Neural progenitor cell (in vitro differentiated cells): Measurements from ENCODE around the gene CETN1. TPM values are rescaled to one million over a fixed set of nuclear protein-coding genes. Genes with fewer than 3 reads are reported as not detected.

ENCODE experiments used
- DNase-seq: peaks from one replicate; pipeline ENCODE4 v3.0.0-alpha.2; 2016; ENCODE audit warnings: low spot score
- H2AFZ ChIP-seq: fragments of 200-600 bp; sonication (generic); replicated peaks from 2 replicates; pipeline ENCODE4 v1.6.1; 2016; ENCODE audit warnings: antibody characterized with exemption
- H3F3A ChIP-seq: fragments of 200-600 bp; sonication (generic); 2 replicates; pipeline ENCODE4 v1.6.1; 2016; ENCODE audit warnings: antibody characterized with exemption, low read depth
- H3K27ac ChIP-seq: fragments of 200-600 bp; sonication (generic); 2 replicates; pipeline ENCODE4 v1.5.1; 2016; ENCODE audit warnings: mild to moderate bottlenecking
- H3K27me3 ChIP-seq: fragments of 200-600 bp; sonication (generic); 2 replicates; pipeline ENCODE4 v1.6.1; 2016; ENCODE audit warnings: mild to moderate bottlenecking, moderate library complexity
- H3K36me3 ChIP-seq: fragments of 200-600 bp; sonication (generic); 2 replicates; pipeline ENCODE4 v1.5.1; 2016
- H3K4me1 ChIP-seq: fragments of 200-600 bp; sonication (generic); 2 replicates; pipeline ENCODE4 v1.6.1; 2016; ENCODE audit warnings: mixed run types
- H3K4me2 ChIP-seq: fragments of 200-600 bp; sonication (generic); 2 replicates; pipeline ENCODE4 v1.6.1; 2016
- H3K4me3 ChIP-seq: fragments of 200-600 bp; sonication (generic); 2 replicates; pipeline ENCODE4 v1.5.1; 2016
- H3K79me2 ChIP-seq: fragments of 200-600 bp; sonication (generic); 2 replicates; pipeline ENCODE4 v1.6.1; 2016; ENCODE audit warnings: low read depth
- H3K9ac ChIP-seq: fragments of 200-600 bp; sonication (generic); 2 replicates; pipeline ENCODE4 v1.6.1; 2016
- H3K9me3 ChIP-seq: fragments of 200-600 bp; sonication (generic); 2 replicates; pipeline ENCODE4 v1.5.1; 2016; ENCODE audit warnings: low read depth
- H4K20me1 ChIP-seq: fragments of 200-600 bp; sonication (generic); 2 replicates; pipeline ENCODE4 v1.6.1; 2016; ENCODE audit warnings: low read depth
- H3K27ac Mint-ChIP-seq: 3 replicates; pipeline ENCODE4 v1.8.0; 2021; ENCODE audit warnings: mixed read lengths
- H3K27me3 Mint-ChIP-seq: 2 replicates; pipeline ENCODE4 v1.8.0; 2022; ENCODE audit warnings: low read depth, mild to moderate bottlenecking, inconsistent platforms, moderate library complexity, mixed read lengths; ENCODE audit not compliant: insufficient read depth
- H3K36me3 Mint-ChIP-seq: 3 replicates; pipeline ENCODE4 v1.8.0; 2021; ENCODE audit warnings: mixed read lengths
- H3K4me1 Mint-ChIP-seq: 3 replicates; pipeline ENCODE4 v1.8.0; 2021; ENCODE audit warnings: mixed read lengths
- H3K4me3 Mint-ChIP-seq: 3 replicates; pipeline ENCODE4 v1.8.0; 2021; ENCODE audit warnings: mild to moderate bottlenecking, moderate library complexity, mixed read lengths
- H3K9me3 Mint-ChIP-seq: 3 replicates; pipeline ENCODE4 v1.8.0; 2020; ENCODE audit warnings: mixed read lengths
- EZH2 ChIP-seq: fragments of 200-600 bp; sonication (generic); IDR thresholded peaks from 2 replicates; pipeline ENCODE4 v1.6.1; 2017; ENCODE audit warnings: antibody characterized with exemption, mild to moderate bottlenecking, moderate library complexity
- EZH2phosphoT487 ChIP-seq: fragments of 200-600 bp; sonication (generic); IDR thresholded peaks from 2 replicates; pipeline ENCODE4 v1.6.1; 2017; ENCODE audit warnings: antibody characterized with exemption
- total RNA-seq: library from RNA; depleted of rRNA; stranded (reverse); fragments of >200 nt; gene quantifications from 2 replicates; pipeline ENCODE4 v1.2.3, GENCODE V29; 2015; ENCODE audit warnings: low replicate concordance
- TF ChIP-seq, protein P1 (sequence below): fragments of 200-600 bp; sonication (generic); IDR thresholded peaks from 2 replicates; pipeline ENCODE4 v1.5.1; 2017; ENCODE audit warnings: antibody characterized with exemption, mild to moderate bottlenecking

The CETN1 gene
- total RNA-seq, 1 donor from 2014 or later = not detected

DNA sequence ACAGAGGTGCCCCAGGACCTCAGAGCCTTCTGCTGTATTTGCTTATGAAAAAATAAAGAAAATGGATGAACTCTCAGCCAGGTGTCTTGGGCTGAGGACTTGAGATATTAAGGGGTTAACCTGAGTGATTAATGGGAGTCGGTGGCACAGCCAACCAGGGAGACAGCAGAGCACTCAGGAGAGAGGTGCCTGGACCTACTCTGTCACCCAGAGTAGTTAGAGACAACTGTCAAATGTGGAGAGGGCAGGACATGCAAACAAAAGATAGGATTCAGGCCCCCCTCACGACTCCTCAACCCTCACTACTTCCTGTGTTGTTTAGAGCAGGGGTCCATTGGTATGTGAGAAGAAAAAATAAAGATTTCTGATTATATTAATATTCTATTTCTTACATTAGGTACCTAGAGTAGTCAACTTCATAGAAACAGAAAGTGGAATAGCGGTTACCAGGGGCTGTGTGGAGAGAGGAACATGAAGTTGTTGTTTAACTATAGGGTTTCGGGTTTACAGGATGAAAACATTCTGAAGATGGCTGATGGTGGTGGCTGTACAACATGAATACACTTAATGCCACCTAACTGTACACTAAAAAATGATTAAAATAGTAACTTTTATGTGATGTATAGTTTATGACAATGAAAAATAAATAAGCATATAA, 28.6 kb upstream of the CETN1 start:
- Histone ChIP-seq H3K36me3 (no peaks in the 10 kb centered on the region), H3K27ac (no peak overlapping the region), H3K9ac (no peak overlapping the region), H3K4me1 (peaks cover 2% of the 10 kb centered on the region), H3F3A (no peaks in the 10 kb centered on the region), H3K79me2 (no peaks in the 10 kb centered on the region), H3K4me3 (no peak overlapping the region), H2AFZ (no peak overlapping the region), H3K4me2 (no peak overlapping the region), H4K20me1 (no peaks in the 10 kb centered on the region), H3K27me3 (no peaks in the 10 kb centered on the region), H3K9me3 (no peaks in the 10 kb centered on the region)
- no peak for DNase-seq
- H3K9me3 Mint-ChIP-seq = peaks cover 15% of the 10 kb centered on the region
- H3K27ac Mint-ChIP-seq = no peak overlapping the region
- peaks cover 11% of the 10 kb centered on the region for H3K4me1 Mint-ChIP-seq
- no peak for TF ChIP-seq EZH2phosphoT487
- TF ChIP-seq, protein P1, sequence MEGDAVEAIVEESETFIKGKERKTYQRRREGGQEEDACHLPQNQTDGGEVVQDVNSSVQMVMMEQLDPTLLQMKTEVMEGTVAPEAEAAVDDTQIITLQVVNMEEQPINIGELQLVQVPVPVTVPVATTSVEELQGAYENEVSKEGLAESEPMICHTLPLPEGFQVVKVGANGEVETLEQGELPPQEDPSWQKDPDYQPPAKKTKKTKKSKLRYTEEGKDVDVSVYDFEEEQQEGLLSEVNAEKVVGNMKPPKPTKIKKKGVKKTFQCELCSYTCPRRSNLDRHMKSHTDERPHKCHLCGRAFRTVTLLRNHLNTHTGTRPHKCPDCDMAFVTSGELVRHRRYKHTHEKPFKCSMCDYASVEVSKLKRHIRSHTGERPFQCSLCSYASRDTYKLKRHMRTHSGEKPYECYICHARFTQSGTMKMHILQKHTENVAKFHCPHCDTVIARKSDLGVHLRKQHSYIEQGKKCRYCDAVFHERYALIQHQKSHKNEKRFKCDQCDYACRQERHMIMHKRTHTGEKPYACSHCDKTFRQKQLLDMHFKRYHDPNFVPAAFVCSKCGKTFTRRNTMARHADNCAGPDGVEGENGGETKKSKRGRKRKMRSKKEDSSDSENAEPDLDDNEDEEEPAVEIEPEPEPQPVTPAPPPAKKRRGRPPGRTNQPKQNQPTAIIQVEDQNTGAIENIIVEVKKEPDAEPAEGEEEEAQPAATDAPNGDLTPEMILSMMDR = no peak
- TF ChIP-seq EZH2 = no peak
- peaks cover 5% of the 10 kb centered on the region for H3K27me3 Mint-ChIP-seq
- H3K36me3 Mint-ChIP-seq = no peaks in the 10 kb centered on the region
- H3K4me3 Mint-ChIP-seq = no peak overlapping the region

DNA sequence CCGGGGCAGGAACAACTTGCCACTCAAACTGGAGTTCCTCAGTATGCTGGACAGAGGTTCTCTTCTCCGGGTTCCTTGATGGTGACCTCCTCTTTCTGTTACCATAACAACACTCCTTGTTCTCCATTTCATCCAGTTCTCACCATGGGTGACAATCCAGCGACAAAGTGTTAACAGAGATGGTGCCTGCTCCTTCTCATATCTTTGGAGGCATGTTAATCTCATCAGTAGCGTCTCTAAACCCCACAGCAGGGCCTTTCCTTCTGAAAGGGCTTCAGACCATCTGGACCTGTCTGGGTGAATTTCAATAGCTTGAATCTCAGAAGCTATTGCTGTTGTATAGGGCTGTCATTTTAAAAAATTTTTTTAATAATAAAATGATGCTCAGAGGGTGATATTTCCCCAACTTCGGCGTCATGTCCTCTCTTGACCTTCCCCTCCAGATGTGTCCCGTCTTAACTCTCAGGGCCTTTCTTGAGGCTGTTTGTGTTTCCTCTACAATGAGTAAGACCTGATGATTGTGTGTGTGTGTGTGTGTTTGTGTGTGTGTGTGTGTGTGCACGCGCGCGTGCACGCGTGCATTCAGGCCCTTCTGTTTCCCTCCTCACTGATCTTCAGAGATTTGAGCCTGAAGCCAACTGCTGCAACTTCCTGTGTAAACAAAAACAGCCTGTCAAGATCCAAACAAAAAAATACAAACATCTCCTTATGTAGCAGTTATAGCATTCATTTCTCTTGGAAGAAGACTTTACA, 24.3 kb upstream of the CETN1 start:
- Histone ChIP-seq H3K4me1 (peaks cover 2% of the 10 kb centered on the region), H3K4me2 (no peak overlapping the region), H3K27ac (no peak overlapping the region), H3K9ac (no peak overlapping the region), H3K79me2 (no peaks in the 10 kb centered on the region), H2AFZ (peak overlapping the region; percentile 50), H3K4me3 (no peak overlapping the region), H4K20me1 (no peaks in the 10 kb centered on the region), H3K36me3 (no peaks in the 10 kb centered on the region), H3K9me3 (no peaks in the 10 kb centered on the region), H3K27me3 (no peaks in the 10 kb centered on the region), H3F3A (no peaks in the 10 kb centered on the region)
- DNase-seq = no peak
- peaks cover 13% of the 10 kb centered on the region for H3K9me3 Mint-ChIP-seq
- peak overlapping the region; percentile 97 for H3K27ac Mint-ChIP-seq
- TF ChIP-seq EZH2phosphoT487 = no peak
- no peak for TF ChIP-seq EZH2
- TF ChIP-seq, protein P1 = no peak
- H3K27me3 Mint-ChIP-seq = no peaks in the 10 kb centered on the region
- peaks cover 14% of the 10 kb centered on the region for H3K4me1 Mint-ChIP-seq
- H3K4me3 Mint-ChIP-seq = peak overlapping the region; percentile 25
- H3K36me3 Mint-ChIP-seq = no peaks in the 10 kb centered on the region

DNA sequence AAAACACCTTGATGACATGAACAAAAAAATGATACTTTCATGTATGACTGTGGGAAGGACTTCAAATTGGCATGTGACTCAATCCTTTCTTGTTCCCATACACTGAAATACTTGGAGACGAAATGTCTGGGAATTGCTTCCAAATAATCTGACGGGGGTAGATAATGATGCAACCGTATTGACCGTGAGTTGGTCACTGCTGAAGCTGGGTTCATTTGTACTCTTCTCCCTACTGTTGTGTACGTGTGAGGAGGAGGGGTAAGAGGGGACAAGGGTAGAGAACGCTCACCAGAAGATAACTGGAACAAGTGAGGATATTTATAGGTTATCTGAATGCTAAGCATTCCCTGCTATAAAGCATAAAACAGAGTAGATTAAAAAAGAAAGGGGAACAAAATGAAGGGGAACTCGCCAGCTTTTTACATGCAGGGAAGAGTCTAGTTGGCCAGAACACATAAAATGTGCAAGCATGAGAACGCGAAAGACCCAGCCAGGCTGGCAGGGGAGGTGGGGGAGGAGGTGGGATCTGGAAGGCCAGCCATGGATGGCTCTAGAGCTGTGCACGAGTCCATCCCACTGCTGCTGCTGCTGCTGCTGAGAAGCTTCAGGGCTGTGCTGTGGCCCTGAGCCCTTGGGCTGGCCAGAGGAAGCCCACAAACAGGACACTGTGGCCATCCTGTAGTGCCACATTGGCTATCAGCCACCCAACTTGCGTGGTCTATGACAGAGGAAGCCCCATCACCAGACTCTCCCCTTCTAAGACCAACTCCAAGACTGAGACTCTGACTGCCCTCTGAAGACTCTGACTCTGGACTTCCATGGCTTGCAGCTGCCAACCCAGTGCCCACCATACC, 15.2 kb upstream of the CETN1 start:
- no peak overlapping the region for H3K4me2 ChIP-seq
- no peaks in the 10 kb centered on the region for H4K20me1 ChIP-seq
- TF ChIP-seq, protein P1 = no peak
- no peak for TF ChIP-seq EZH2phosphoT487
- no peaks in the 10 kb centered on the region for H3K27me3 ChIP-seq
- no peaks in the 10 kb centered on the region for H3K79me2 ChIP-seq
- no peak overlapping the region for H3K27ac ChIP-seq
- no peak overlapping the region for H3K4me3 Mint-ChIP-seq
- peak overlapping the region; percentile 33 for H3K27ac Mint-ChIP-seq
- H3K36me3 Mint-ChIP-seq = no peaks in the 10 kb centered on the region
- H3K4me3 ChIP-seq = no peak overlapping the region
- H3K4me1 ChIP-seq = no peaks in the 10 kb centered on the region
- peaks cover 2% of the 10 kb centered on the region for H3K27me3 Mint-ChIP-seq
- DNase-seq = no peak
- no peaks in the 10 kb centered on the region for H3F3A ChIP-seq
- no peaks in the 10 kb centered on the region for H3K9me3 ChIP-seq
- peaks cover 8% of the 10 kb centered on the region for H3K9me3 Mint-ChIP-seq
- H3K4me1 Mint-ChIP-seq = peaks cover 26% of the 10 kb centered on the region
- H3K36me3 ChIP-seq = no peaks in the 10 kb centered on the region
- H2AFZ ChIP-seq = no peak overlapping the region
- no peak overlapping the region for H3K9ac ChIP-seq
